Gastrocnemius medialis (tissue), 4 donors: ENCODE measurements around the gene TMPRSS3.
"Not testable (repeated sequence)": the region's sequence is repeated elsewhere in the genome, so short reads cannot be mapped to it uniquely, and the experiment has no call there.

Experiments used
- CTCF ChIP-seq, 5 experiments: fragments of 450-650 bp in 3 of 5; fragments of 200-600 bp in 2 of 5; sonication (generic) in 2 of 5; IDR thresholded peaks in 4 of 5; conservative IDR thresholded peaks in 1 of 5; 1 replicate in 4 of 5; 2 replicates in 1 of 5; pipeline ENCODE4 v1.5.1; 2016 to 2019; ENCODE audit warnings: antibody characterized with exemption in 5 of 5, mild to moderate bottlenecking in 3 of 5, moderate library complexity in 3 of 5
- POLR2A ChIP-seq, 2 donors: fragments of 450-650 bp; IDR thresholded peaks; one replicate each; pipeline ENCODE4 v1.6.1; 2017; ENCODE audit warnings: antibody characterized with exemption in 2 of 2, mild to moderate bottlenecking in 2 of 2, moderate library complexity in 2 of 2

GRCh38 chr21:42408718-42409117, 12.9 kb upstream of the TMPRSS3 start:
- not testable (repeated sequence) for TF ChIP-seq POLR2A (IDR thresholded peaks at IDR 0.05); CTCF (IDR thresholded peaks at IDR 0.05 in 4 of 5, conservative IDR thresholded peaks at IDR 0.05 in 1 of 5)
